HG03025 (cell line): ENCODE measurements around the gene OMP.

Experiments
- ATAC-seq: cut with Tn5 transposase; IDR thresholded peaks from one replicate; pipeline ENCODE4 v1.9.1; 2021; ENCODE audit warnings: mild to moderate bottlenecking, moderate library complexity; ENCODE audit not compliant: unreplicated experiment, low FRiP score

OMP gene

DNA sequence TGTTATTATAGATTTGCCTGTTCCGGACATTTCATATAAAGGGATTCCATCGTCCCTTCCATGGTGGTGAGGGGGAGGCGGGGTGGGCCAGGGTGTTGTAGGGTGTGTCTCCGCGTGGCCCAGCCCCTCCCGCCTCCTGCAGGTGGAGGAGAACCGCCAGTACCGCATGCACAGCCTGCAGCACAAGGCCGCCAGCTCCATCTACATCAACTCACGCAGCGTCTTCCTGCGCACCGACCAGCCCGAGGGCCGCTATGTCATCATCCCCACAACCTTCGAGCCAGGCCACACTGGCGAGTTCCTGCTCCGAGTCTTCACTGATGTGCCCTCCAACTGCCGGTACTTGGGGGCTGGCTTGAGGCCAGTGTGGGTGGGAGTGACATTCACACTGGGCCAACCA lies 17.9 kb downstream of the OMP start:
- ATAC-seq = no peak

DNA sequence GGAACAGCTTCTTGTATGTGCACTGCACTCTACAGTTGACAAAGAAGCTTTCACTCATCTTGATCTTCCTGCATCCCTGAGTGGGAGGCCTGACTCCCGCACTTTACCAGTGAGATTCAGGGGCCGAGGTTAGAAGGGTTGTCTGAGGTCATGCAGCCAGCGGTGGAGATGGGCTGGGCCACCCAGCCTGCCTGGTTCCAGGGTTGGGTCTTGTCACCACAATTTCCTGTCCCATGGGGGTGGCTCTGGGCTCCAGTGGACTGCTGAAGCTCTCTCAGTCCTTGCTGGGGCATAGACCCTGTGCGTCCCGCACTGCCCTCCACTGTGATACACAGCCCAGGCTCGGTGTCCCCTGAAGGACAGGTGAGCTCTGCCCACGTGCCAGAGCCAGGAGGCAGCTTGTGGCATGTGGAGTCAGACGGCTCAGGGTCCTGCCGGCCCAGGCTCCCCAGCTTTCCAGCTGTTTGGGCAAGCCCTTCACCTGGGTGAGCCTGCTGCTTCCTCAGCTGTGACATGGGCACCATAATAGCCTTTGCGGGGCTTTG lies 18.5 kb downstream of the OMP start:
- ATAC-seq = no peak

DNA sequence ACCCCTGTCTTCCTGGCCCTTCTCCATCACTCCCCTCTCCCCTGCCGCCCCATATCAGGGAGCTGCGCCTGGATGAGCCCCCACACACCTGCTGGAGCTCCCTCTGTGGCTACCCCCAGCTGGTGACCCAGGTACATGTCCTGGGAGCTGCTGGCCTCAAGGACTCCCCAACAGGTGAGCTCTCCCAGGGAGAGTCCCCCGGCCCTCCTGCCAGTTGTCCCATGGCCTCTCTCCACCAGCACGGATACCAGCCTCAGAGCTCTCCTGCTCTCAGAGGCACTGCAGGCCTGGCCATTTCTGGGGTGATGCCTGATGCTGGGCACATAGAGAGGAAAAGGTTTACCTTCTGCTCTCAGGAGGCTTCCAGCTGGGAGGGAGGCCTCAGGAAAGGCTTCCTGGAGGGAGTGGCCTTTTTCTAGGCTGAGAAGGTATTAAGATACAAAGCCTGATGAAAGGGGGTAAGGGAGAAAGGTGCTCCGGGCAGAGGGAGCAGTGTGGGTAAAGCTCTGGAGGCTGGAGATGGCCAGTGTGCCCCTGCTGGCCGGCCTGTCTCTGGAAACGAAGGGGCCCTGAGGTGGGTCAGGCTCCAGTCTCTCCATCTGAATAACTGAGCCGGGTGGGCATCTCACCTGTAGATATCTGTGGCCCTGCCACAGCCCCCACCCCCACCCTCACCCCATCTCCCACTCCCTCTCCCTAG lies 19.4 kb downstream of the OMP start:
- ATAC-seq = no peak

DNA sequence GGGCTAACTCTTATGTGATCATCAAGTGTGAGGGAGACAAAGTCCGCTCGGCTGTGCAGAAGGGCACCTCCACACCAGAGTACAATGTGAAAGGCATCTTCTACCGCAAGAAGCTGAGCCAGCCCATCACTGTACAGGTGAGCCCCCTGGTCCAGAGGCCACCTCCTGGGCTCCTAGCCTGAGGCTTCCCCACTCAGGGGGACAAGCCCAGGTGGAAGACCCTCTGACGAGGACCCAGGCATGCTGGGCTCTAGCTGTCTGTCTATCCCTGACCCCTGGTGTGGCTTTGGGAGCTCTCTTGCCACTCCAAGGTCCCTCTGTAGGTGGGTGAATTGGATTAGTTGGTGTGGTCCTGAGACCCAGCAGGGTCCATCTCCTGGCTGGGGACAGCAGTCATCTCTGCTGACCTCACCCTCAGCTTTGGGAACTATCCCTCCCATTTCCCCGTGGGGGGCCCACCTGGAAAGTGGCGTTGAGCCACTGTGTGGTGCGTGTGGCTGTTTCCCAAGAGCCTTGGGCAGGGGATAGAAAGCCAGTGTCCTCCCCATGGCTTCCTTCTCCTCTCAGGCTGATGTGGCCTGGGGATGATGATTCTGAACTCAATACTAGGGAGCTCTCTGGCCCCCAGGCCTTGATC lies 20.1 kb downstream of the OMP start:
- ATAC-seq = no peak

DNA sequence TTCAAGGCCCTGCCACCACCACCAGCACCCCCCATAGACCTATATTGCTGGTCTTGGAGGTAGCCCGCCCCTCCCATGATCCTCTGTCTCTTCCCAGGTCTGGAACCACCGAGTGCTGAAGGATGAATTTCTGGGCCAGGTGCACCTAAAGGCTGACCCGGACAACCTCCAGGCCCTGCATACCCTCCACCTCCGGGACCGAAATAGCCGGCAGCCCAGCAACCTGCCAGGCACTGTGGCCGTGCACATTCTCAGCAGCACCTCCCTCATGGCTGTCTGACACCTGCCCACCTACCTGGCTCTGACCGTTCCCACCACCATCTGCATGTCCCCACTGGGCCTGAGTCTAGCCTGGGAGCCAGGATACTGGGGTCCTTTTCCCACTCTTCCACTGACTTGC lies 21.0 kb downstream of the OMP start:
- no peak for ATAC-seq

DNA sequence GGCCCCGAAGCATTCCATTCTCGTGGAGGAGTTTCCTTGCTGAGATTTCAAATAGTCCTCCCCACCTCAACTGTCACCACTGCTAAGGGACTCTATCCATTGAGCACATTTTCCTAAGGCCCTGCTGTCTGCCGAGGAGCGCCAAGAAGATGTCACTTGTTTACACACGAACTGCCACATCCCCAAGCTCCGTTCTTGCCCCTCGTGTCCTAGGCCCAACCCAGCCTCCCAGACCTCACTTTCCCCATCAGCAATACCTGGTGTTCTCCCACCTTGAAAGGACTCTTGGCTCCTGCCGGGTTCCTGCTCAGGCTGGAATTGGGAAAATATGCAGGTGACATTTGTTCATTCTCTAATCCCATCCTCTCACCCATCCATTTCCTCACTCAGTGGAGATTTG lies 21.4 kb downstream of the OMP start:
- no peak for ATAC-seq

DNA sequence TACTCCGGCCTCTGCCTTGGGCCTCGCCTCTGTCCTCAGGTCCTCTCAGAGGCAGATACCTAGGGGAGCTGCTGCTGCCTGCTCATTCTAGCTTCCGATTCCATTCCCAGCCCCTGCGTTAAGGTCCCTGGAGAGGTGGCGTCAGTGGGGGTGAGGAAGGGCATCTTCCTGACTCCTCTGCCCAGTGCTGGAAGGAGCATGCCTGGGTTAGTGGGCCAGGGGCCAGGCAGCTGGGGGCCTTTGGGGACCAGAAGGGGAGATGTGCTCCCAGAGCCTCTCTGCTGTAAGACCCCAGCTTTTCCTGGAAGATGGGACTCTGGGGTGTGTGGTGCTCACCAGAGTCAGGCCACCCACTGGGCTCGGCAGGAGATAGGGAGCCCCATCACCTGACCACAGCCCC lies 21.8 kb downstream of the OMP start:
- ATAC-seq = no peak

DNA sequence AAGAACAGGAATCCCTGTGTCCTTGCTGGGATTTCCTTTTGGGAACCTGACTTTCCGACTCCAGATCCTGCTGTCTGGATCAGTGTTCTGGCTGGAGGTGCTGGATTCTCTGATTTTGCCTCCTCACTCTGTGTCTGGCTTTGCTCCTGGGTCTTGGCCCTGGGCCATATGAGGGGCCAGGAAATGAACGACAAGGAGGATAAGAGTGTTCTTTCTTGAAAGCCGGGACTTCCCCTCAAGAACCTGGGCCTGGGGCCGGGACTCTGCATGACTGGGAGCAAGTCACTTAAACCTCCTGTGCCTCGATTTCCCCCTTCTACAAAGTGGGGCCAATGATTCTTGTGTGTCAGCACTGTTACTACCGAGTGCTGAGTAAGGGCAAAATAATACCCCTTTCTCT lies 22.6 kb downstream of the OMP start:
- no peak for ATAC-seq

DNA sequence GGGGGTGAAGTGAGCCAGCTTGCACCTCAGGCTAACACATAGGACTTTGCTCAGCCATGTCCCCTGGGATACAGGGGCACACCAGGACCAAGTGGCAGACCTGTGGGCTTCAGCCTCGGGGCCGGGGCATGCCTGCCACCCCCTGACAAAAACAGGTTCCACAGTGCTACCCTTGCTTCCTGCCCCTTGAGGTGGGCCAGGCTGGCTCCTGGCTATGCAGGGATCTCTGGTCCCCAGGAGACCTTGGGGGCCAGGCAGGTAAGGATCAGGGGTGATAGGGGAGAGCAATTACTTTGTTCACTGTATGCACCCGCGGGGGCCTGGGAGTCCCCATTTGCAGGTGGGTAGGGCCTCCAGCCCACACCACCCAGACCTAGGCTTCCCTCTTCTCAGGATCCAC lies 23.1 kb downstream of the OMP start:
- no peak for ATAC-seq

DNA sequence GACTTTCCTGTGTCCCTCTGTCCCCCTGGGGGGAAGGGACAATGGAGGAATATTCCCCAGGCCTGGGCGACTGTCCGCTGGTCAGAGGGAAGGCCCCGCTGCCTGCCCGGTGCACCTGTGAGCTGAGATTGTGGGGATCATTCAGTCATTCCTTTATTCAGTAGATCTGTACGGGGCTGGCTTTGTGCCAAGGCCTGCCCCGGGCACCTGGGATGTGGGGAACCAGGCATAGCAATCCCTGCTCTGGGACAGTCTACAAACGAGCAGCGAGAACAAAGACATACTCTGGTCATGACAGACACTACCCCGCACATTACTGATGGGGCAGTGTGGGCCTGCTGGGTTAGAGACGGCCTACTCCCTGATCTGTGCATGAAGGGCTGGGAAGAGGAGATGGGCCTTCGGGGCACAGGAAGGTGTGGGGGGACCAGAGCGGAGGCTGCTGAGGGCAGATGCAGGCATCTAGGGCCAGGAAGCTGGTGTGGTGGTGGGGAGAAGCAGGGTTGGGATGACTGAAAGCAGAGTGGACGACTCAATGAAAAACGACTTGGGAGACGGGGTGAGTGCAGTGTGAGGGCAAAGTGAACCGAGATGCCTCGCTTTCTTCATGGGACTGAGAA lies 23.6 kb downstream of the OMP start:
- ATAC-seq = no peak

DNA sequence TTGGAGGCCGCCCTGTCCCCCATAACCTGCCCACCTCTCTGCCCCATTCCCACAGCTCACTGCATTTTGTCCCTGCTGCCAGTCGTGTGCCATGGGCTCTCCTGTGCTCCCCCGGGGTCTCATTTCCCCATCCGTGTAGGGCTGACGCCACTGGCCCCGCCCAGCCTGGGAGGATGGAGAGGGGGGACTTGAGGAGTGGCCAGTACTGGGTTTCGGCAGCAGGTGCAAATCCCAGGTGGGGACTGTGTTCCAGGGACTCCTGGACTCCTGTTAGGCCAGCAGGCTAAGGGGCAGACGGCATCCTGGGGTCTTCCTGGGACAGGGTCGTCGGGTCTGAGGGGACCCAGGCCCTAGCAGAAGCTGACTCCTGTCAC lies 24.2 kb downstream of the OMP start:
- ATAC-seq = no peak

DNA sequence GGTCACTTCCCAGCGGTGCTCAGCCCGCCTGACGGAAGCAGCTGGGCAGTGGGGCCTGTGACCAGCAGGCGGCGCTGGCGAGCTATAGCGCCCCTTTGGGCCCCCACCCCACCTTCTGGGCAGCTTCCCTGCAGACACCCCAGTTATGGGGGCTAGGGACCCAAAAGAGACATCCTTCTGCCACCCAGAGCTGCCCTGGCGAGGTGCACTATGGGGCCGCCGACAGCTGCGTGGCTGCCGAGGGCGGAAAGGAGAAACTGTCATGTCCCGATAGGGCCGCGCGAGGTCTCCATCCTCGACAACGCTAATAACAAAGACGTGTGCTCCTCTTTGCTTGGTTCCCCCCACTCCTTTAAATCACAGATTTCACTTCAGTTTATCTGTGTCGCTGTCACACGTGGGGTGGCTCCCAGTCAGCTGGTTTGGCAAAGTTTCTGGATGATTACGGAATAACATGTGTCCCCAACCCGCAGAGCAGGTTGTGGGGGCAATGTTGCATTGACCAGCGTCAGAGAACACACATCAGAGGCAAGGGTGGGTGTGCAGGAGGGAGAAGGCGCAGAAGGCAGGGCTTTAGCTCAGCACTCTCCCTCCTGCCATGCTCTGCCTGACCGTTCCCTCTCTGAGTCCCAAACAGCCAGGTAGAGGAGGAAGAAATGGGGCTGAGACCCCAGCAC lies 24.7 kb downstream of the OMP start:
- no peak for ATAC-seq

DNA sequence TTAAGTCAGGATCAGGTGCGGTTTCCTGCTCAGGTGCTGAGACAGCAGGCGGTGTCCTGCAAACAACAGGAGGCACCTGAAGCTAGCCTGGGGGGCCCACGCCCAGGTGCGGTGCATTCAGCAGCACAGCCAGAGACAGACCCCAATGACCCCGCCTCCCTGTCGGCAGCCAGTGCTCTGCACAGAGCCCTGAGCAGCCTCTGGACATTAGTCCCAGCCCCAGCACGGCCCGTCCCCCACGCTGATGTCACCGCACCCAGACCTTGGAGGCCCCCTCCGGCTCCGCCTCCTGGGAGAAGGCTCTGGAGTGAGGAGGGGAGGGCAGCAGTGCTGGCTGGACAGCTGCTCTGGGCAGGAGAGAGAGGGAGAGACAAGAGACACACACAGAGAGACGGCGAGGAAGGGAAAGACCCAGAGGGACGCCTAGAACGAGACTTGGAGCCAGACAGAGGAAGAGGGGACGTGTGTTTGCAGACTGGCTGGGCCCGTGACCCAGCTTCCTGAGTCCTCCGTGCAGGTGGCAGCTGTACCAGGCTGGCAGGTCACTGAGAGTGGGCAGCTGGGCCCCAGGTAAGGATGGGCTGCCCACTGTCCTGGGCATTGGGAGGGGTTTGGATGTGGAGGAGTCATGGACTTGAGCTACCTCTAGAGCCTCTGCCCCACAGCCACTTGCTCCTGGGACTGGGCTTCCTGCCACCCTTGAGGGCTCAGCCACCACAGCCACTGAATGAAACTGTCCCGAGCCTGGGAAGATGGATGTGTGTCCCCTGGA lies 25.5 kb downstream of the OMP start, which contains the start of gene MYO7A:
TSS of gene MYO7A (plus strand) at position 327 of the 772 bp plus-strand sequence. CDS start 2,389 bp downstream, outside the sequence.
- ATAC-seq = no peak

DNA sequence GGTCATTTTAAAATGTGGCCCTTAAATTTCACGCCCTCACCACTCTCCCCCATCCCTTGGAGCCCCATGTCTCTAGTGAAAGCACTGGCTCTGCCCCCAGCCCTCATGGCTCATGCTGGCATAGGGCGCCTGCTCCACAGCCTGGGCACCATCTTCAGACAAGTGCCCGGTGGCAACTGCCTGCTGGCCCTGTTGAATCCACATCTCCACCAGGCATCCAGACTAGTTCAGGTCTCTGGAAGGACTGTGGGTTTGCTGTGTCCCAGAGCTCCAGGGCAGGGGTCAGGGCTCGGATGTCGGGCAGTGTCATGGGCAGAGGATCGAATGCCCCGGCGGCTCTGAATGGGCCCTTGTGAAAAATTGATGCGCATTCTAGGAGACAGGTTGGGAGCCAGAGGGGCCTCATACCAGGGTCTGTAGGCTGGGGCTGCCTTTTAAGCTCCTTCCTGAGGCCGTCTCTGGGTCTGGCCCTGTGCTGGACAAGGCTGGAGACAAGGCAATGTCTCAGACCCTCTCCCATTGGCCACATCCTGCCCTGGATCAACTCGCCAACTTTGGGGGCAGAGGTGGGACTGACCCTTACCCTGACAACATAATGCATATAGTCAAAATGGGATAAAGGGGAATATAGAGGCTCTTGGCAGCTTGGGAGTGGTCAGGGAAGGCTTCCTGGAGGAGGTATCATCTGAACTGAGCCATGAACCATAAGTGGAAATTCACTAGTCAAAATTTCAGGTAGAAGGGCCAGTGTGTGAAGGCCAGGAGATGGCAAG lies 26.6 kb downstream of the OMP start:
- no peak for ATAC-seq

DNA sequence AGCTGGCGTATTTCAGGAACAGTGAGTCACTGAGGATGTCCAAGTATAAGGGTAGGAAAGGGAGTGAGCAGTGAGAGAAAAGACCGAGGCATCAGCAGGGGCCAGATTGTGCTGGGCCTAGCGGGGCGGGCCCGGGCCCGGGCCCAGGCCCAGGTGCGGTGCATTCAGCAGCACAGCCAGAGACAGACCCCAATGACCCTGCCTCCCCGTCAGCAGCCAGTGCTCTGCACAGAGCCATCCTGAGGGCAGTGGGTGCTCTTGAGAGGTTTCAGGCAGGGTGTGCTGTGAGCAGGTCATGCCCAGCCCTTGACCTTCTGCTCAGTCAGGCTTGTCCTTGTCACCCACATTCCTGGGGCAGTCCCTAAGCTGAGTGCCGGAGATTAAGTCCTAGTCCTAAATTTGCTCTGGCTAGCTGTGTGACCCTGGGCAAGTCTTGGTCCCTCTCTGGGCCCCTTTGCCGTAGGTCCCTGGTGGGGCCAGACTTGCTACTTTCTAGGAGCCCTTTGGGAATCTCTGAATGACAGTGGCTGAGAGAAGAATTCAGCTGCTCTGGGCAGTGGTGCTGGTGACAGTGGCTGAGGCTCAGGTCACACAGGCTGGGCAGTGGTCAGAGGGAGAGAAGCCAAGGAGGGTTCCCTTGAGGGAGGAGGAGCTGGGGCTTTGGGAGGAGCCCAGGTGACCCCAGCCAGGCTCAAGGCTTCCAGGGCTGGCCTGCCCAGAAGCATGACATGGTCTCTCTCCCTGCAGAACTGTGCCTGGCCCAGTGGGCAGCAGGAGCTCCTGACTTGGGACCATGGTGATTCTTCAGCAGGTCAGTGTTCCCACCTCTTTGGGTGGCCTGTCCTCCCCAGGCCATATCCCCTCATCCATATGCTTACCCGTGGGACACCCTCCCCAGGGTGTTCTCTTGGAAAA lies 27.5 kb downstream of the OMP start:
- no peak for ATAC-seq

DNA sequence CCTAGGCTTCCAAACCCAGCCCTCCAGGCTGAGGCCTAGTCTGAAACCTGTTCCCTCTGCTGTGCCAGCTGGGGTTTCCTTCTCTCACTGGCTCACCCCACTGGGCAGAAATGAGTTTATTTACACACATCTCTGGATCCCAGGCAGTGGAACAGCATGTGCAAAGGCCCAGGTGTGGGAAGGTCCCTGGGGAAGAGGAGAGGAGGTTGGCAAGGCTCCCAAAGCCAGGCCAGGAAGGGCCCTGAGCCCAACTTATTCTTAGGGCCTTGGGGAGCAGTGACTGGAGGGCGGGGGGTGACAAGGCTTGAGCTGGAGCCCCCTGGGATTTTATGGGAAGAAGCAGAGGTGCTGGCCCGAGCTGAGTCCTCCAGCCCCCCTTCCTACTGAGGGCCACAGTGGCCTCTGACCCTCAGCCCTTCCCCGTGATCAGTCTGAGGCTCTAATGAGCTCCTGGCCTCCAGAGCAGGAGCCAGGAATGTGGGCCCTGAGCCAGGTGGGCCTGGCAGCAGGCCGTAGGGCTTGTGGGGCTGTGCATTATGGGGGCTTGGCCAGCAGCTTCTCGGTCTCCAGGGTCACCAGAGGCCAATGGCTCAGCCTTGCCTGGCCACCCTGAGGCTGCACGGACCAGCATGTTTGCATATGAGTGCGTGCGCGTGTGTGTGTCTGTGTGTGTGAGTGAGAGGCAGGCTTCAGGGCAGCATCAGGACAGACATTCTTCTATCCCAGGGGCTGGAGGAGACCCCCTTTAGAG lies 28.3 kb downstream of the OMP start:
- no peak for ATAC-seq

DNA sequence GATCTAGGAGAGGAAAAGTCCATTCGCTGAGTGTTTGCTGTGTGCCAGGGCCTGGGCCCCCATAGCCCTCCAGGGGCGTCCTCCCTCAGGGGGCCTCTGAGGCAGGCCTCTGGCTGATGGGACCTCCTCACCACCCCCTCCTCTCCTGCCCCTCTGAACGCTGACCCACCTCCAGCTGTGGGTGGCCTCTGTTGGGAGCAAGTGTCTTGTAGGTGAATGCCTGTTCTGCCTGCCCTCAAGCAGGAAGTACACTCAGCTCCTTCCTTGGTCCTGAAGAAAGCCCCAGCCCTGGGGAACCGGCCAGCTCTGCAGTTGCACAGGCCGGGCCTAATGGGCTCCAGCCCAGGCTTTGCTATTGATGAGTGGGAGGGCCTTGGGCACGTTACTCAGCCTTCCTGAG lies 28.9 kb downstream of the OMP start:
- no peak for ATAC-seq

DNA sequence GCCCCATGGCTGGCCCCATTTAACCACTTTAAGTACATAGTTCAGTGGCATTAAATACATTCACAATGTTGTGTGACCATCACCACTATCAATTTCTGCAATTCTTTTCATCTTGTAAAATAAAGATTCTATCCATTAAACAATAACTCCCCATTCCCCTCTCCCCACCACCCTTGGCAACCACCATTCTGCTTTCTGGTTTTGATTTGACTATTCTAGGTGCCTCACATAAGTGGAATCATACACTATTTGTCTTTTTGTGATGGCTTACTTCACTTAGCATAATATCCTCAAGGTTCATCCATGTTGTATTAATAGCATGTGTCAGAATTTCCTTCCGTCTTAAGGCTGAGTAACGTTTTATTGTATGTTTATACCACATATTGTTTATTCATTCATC lies 32.4 kb downstream of the OMP start:
- no peak for ATAC-seq
